K562 (cell line): ENCODE data around the gene PCDH1. TPM values are rescaled to one million over a fixed set of nuclear protein-coding genes. Genes with fewer than 3 reads are reported as not detected.
A peak's percentile ranks its signal among the peaks of the same experiment; 100 is the strongest.

Experiments used
- ATAC-seq: fragments of 200-7000 bp; cut with Tn5 transposase; 3 replicates; pipeline ENCODE4 v1.9.1; 2020; ENCODE audit warnings: moderate library complexity
- BruUV-seq: library from RNA; stranded (reverse); fragments of 400-500 nt; replicated peaks from 2 replicates; lab custom pipeline; 2021; lab: Mats Ljungman, UMichigan
- CTCF ChIA-PET: fragments of 300-600 bp; formaldehyde crosslinking; extraction: SDS; loops from one replicate; lab custom pipeline; 2021; ENCODE audit warnings: low intra/inter-chr PET ratio; lab: Yijun Ruan, JAX
- POLR2A ChIA-PET: fragments of 300-600, 350-650 bp; sonication (Branson Sonifier 250); formaldehyde crosslinking; extraction: SDS; loops from one replicate; lab custom pipeline; 2021; ENCODE audit warnings: antibody characterized with exemption, inconsistent platforms; lab: Yijun Ruan, JAX
- DNase-seq, 4 experiments: peaks; one replicate each; pipeline versions ENCODE4 v3.0.0 to v3.0.0-alpha.2; 2011 to 2018; ENCODE audit warnings: low spot score in 3 of 4, mixed read lengths in 3 of 4; ENCODE audit errors: extremely low read depth in 1 of 4
- FAIRE-seq: peaks from 2 replicates; lab custom pipeline; 2011; peaks lifted over from hg19 to GRCh38; lab: Jason Lieb, UNC
- H2AFZ ChIP-seq: 2 replicates; pipeline ENCODE4 v1.6.0; 2011; ENCODE audit warnings: low read depth, low read length, control low read depth, inconsistent platforms
- H3K27ac ChIP-seq: fragments of 200-600 bp; 3 replicates; pipeline ENCODE4 v1.8.0; 2011; ENCODE audit warnings: low read depth, mild to moderate bottlenecking, control low read depth, inconsistent platforms, low read length, moderate library complexity, mixed read lengths; ENCODE audit errors: extremely low read depth
- H3K27me3 ChIP-seq, 2 experiments: fragments of 300-600 bp in 1 of 2; 2 replicates in 1 of 2; 3 replicates in 1 of 2; pipeline versions ENCODE4 v1.6.0 to v1.8.0; 2011; ENCODE audit warnings: inconsistent platforms in 2 of 2, low read length in 2 of 2, mild to moderate bottlenecking in 1 of 2, mixed read lengths in 1 of 2, moderate library complexity in 1 of 2; ENCODE audit not compliant: control insufficient read depth in 2 of 2, insufficient read depth in 2 of 2
- H3K36me3 ChIP-seq: fragments of 300-600 bp; 3 replicates; pipeline ENCODE4 v1.8.0; 2011; ENCODE audit warnings: mild to moderate bottlenecking, low read length, inconsistent platforms; ENCODE audit not compliant: control insufficient read depth, insufficient read depth
- H3K4me1 ChIP-seq, 2 experiments: fragments of 200-600 bp in 1 of 2; replicated peaks in 1 of 2; 2 replicates in 1 of 2; 3 replicates in 1 of 2; pipeline versions ENCODE4 v1.5.1 to v1.8.0; 2011; ENCODE audit warnings: inconsistent platforms in 2 of 2, low read length in 2 of 2, mild to moderate bottlenecking in 1 of 2, mixed read lengths in 1 of 2, moderate library complexity in 1 of 2; ENCODE audit not compliant: control insufficient read depth in 2 of 2, insufficient read depth in 2 of 2
- H3K4me2 ChIP-seq: 2 replicates; pipeline ENCODE4 v1.6.1; 2011; ENCODE audit warnings: low read length, control low read depth, inconsistent platforms, mixed read lengths; ENCODE audit not compliant: insufficient read depth
- H3K4me3 ChIP-seq: fragments of 200-600 bp; sonication (generic), shearing (Covaris generic); 2 replicates; pipeline ENCODE4 v1.5.1; 2016; ENCODE audit warnings: control low read depth, inconsistent platforms
- H3K79me2 ChIP-seq: fragments of 200-600 bp; 3 replicates; pipeline ENCODE4 v1.8.0; 2011; ENCODE audit warnings: low read length, inconsistent platforms; ENCODE audit not compliant: control insufficient read depth, insufficient read depth
- H3K9ac ChIP-seq, 2 experiments: 2 replicates each; pipeline versions ENCODE4 v1.6.0 to v1.6.1; 2011; ENCODE audit warnings: low read depth in 2 of 2, low read length in 2 of 2, control low read depth in 1 of 2, inconsistent platforms in 1 of 2, mild to moderate bottlenecking in 1 of 2, mixed read lengths in 1 of 2; ENCODE audit not compliant: insufficient read depth in 1 of 2
- H3K9me1 ChIP-seq: one replicate; pipeline ENCODE4 v1.6.0; 2011; ENCODE audit warnings: inconsistent platforms, mild to moderate bottlenecking, low read length, moderate library complexity; ENCODE audit not compliant: control insufficient read depth, insufficient read depth
- H3K9me3 ChIP-seq: replicated peaks from 2 replicates; pipeline ENCODE4 v1.5.1; 2011; ENCODE audit warnings: low read depth, low read length, inconsistent platforms; ENCODE audit not compliant: control insufficient read depth, insufficient read depth
- H4K20me1 ChIP-seq: replicated peaks from 2 replicates; pipeline ENCODE4 v1.6.1; 2011; ENCODE audit warnings: low read length, inconsistent platforms, mixed read lengths; ENCODE audit not compliant: control insufficient read depth, insufficient read depth
- ESRRA ChIP-seq: fragments of 450-650 bp; IDR thresholded peaks from 2 replicates; pipeline ENCODE4 v1.6.1; 2014; ENCODE audit warnings: low read depth, mild to moderate bottlenecking, moderate library complexity, borderline replicate concordance
- ZNF197 ChIP-seq: fragments of 200-800 bp; sonication (Bioruptor generic); IDR thresholded peaks from 2 replicates; pipeline ENCODE4 v1.6.1; 2016; ENCODE audit warnings: low read depth, missing genetic modification characterization, missing compliant biosample characterization
- ZNF696 ChIP-seq: fragments of 250-450 bp; sonication (Bioruptor Pico); conservative IDR thresholded peaks from 2 replicates; pipeline ENCODE4 v1.4.0; 2020; ENCODE audit warnings: mild to moderate bottlenecking, moderate library complexity
- WGBS: fragments of 100-300 bp; shearing (Covaris generic); methylation state at CpG from one replicate; pipeline ENCODE4 v1.1.6; 2016; ENCODE audit warnings: low coverage, mixed read lengths; ENCODE audit not compliant: insufficient coverage; ENCODE audit errors: missing lambda C conversion rate; 5-methylcytosine and 5-hydroxymethylcytosine counted together
- in situ Hi-C: fragments of 300-500 bp; cut with MboI; formaldehyde crosslinking; loops from 4 replicates; pipeline ENCODE4 v1.15.0; 2018; ENCODE audit warnings: inconsistent platforms, mixed read lengths
- intact Hi-C: fragments of 100-400 bp; cut with micrococcal nuclease; formaldehyde crosslinking; loops from 2 replicates; pipeline ENCODE4 v1.14.2; 2022
- polyA plus RNA-seq, 8 experiments: library from polyadenylated mRNA; depleted of rRNA in 4 of 8; stranded (reverse) in 5 of 8; unstranded in 3 of 8; fragments of >200 nt; fragmentation: Nextera tagmentation in 2 of 8; fragmentation: Illumina TruSeq in 1 of 8; extraction: Ambion mirVana in 2 of 8; extraction: Trizol in 1 of 8; gene quantifications; 2 replicates each; pipeline versions ENCODE4 v1.2.1 to v1.2.3, GENCODE V29; 2011 to 2014; ENCODE audit warnings: inconsistent platforms in 1 of 8, missing spikeins in 1 of 8
- total RNA-seq, 7 experiments: library from RNA; depleted of rRNA in 6 of 7; stranded (reverse); fragments of >200 nt in 6 of 7; fragmentation: Illumina TruSeq in 2 of 7; extraction: Trizol in 2 of 7; gene quantifications; 2 replicates each; pipeline versions ENCODE4 v1.2.1 to v1.2.3, GENCODE V29; 2011 to 2021; ENCODE audit warnings: low replicate concordance in 1 of 7
- TF ChIP-seq, protein P1 (sequence below), 2 experiments: IDR thresholded peaks in 1 of 2; conservative IDR thresholded peaks in 1 of 2; 2 replicates each; pipeline ENCODE4 v1.6.1; 2016; ENCODE audit warnings: low read depth in 2 of 2, mild to moderate bottlenecking in 1 of 2, missing compliant biosample characterization in 1 of 2, missing genetic modification characterization in 1 of 2, moderate library complexity in 1 of 2
- TF ChIP-seq, protein P2 (sequence below): fragments of 450-650 bp; IDR thresholded peaks from 2 replicates; pipeline ENCODE4 v1.6.1; 2016; ENCODE audit warnings: mild to moderate bottlenecking, moderate library complexity

Gene PCDH1
- total and polyA plus RNA-seq, 9 of the 15 experiments (the other 6 are each of a cell fraction or from before 2014, with no cell fraction given): 0.11 to 3.6 (median 1.9) TPM; not detected in 1

DNA sequence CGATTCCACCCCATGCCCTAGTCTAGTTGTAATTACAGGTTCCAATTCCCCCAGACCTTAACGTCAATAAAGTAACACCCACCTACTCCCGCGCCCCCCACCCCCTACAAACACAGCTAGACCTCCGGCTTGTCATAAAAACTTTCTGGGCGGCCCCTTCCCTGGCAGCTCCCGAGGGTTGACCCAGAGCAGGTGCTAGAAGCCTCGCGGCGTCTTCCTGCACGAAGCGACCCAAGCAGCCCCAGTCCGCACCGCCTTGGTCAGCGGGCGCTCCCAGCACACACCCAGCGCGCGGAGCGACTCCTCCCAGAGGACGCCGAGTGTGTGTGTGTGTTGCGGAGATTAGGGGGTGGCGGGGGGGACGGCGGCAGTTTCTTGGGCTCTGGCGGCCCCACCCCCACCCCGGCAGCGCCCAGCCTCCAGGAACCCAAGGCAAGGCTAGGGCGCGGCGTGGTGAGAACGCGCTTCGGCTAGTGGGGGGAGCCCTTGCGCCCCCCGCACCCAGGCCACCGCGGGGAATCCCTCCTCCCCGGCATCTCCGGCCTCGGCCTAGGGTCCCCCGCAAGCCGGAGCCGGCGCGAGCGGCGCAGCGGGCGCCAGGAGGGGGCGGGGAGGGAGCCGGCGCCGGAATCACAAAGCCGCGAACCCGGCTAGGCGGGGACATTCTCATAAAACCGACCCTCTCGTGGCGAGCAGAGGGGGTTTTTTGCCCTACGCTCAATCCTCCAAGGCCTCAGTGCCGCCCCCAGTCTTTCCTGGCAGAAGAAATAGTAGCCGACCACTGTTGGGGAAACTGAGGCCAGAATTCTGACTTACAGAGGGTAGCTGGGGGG lies 2.2 kb downstream of the PCDH1 start:
- H3K9me3 ChIP-seq: no peaks in the 10 kb centered on the region
- intact Hi-C loops (no loop called here), in situ Hi-C loops (no loop called here)
- H4K20me1 ChIP-seq: peaks cover 35% of the 10 kb centered on the region
- H3K79me2 ChIP-seq: no peaks in the 10 kb centered on the region
- H3K9ac ChIP-seq: peak overlapping the region; percentile 57 to 88
- H3K4me2 ChIP-seq: peak overlapping the region; percentile 76
- peaks cover 30 to 46% of the 10 kb centered on the region in 2 experiments; a peak in 4 of 5 replicates for H3K4me1 ChIP-seq
- H3K9me1 ChIP-seq: no peaks in the 10 kb centered on the region
- ChIA-PET POLR2A (interaction anchor here (0.6 to 0.7 kb wide), 2 partner anchors 9 to 1983 kb away, joined by 3 read pairs; no protein-coding TSS in a partner anchor), CTCF (no interaction called here)
- WGBS: under 1% methylated on average over 33 of the region's 65 CpGs
- H3K4me3 ChIP-seq: peak overlapping the region; percentile 49
- no TSS peak for BruUV-seq
- peak; percentile 78 to 93 (median 84) for DNase-seq
- H3K36me3 ChIP-seq: no peaks in the 10 kb centered on the region
- peaks cover 19 to 59% of the 10 kb centered on the region in 2 experiments for H3K27me3 ChIP-seq
- H2AFZ ChIP-seq: peak overlapping the region; percentile 90
- ATAC-seq: peak; percentile 85
- H3K27ac ChIP-seq: peak overlapping the region; percentile 61
- peak; percentile 84 for FAIRE-seq
- TF ChIP-seq, protein P1, sequence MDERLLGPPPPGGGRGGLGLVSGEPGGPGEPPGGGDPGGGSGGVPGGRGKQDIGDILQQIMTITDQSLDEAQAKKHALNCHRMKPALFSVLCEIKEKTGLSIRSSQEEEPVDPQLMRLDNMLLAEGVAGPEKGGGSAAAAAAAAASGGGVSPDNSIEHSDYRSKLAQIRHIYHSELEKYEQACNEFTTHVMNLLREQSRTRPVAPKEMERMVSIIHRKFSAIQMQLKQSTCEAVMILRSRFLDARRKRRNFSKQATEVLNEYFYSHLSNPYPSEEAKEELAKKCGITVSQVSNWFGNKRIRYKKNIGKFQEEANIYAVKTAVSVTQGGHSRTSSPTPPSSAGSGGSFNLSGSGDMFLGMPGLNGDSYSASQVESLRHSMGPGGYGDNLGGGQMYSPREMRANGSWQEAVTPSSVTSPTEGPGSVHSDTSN (CRISPR knock-in tag; IDR thresholded peaks at IDR 0.05; ENCODE audit: low read depth): no peak
- TF ChIP-seq, protein P1 (tag; conservative IDR thresholded peaks at IDR 0.05; ENCODE audit: low read depth): no peak
- TF ChIP-seq ZNF696 (CRISPR knock-in tag) (no peak), ZNF197 (CRISPR knock-in tag) (no peak), ESRRA (no peak)
- TF ChIP-seq, protein P2, sequence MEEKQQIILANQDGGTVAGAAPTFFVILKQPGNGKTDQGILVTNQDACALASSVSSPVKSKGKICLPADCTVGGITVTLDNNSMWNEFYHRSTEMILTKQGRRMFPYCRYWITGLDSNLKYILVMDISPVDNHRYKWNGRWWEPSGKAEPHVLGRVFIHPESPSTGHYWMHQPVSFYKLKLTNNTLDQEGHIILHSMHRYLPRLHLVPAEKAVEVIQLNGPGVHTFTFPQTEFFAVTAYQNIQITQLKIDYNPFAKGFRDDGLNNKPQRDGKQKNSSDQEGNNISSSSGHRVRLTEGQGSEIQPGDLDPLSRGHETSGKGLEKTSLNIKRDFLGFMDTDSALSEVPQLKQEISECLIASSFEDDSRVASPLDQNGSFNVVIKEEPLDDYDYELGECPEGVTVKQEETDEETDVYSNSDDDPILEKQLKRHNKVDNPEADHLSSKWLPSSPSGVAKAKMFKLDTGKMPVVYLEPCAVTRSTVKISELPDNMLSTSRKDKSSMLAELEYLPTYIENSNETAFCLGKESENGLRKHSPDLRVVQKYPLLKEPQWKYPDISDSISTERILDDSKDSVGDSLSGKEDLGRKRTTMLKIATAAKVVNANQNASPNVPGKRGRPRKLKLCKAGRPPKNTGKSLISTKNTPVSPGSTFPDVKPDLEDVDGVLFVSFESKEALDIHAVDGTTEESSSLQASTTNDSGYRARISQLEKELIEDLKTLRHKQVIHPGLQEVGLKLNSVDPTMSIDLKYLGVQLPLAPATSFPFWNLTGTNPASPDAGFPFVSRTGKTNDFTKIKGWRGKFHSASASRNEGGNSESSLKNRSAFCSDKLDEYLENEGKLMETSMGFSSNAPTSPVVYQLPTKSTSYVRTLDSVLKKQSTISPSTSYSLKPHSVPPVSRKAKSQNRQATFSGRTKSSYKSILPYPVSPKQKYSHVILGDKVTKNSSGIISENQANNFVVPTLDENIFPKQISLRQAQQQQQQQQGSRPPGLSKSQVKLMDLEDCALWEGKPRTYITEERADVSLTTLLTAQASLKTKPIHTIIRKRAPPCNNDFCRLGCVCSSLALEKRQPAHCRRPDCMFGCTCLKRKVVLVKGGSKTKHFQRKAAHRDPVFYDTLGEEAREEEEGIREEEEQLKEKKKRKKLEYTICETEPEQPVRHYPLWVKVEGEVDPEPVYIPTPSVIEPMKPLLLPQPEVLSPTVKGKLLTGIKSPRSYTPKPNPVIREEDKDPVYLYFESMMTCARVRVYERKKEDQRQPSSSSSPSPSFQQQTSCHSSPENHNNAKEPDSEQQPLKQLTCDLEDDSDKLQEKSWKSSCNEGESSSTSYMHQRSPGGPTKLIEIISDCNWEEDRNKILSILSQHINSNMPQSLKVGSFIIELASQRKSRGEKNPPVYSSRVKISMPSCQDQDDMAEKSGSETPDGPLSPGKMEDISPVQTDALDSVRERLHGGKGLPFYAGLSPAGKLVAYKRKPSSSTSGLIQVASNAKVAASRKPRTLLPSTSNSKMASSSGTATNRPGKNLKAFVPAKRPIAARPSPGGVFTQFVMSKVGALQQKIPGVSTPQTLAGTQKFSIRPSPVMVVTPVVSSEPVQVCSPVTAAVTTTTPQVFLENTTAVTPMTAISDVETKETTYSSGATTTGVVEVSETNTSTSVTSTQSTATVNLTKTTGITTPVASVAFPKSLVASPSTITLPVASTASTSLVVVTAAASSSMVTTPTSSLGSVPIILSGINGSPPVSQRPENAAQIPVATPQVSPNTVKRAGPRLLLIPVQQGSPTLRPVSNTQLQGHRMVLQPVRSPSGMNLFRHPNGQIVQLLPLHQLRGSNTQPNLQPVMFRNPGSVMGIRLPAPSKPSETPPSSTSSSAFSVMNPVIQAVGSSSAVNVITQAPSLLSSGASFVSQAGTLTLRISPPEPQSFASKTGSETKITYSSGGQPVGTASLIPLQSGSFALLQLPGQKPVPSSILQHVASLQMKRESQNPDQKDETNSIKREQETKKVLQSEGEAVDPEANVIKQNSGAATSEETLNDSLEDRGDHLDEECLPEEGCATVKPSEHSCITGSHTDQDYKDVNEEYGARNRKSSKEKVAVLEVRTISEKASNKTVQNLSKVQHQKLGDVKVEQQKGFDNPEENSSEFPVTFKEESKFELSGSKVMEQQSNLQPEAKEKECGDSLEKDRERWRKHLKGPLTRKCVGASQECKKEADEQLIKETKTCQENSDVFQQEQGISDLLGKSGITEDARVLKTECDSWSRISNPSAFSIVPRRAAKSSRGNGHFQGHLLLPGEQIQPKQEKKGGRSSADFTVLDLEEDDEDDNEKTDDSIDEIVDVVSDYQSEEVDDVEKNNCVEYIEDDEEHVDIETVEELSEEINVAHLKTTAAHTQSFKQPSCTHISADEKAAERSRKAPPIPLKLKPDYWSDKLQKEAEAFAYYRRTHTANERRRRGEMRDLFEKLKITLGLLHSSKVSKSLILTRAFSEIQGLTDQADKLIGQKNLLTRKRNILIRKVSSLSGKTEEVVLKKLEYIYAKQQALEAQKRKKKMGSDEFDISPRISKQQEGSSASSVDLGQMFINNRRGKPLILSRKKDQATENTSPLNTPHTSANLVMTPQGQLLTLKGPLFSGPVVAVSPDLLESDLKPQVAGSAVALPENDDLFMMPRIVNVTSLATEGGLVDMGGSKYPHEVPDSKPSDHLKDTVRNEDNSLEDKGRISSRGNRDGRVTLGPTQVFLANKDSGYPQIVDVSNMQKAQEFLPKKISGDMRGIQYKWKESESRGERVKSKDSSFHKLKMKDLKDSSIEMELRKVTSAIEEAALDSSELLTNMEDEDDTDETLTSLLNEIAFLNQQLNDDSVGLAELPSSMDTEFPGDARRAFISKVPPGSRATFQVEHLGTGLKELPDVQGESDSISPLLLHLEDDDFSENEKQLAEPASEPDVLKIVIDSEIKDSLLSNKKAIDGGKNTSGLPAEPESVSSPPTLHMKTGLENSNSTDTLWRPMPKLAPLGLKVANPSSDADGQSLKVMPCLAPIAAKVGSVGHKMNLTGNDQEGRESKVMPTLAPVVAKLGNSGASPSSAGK: peak; percentile 77
